ENCODE results near the gene AKAP13. TPM values are rescaled to one million over a fixed set of nuclear protein-coding genes. Genes with fewer than 3 reads are reported as not detected.

Gene AKAP13
- total RNA-seq, 4 donors from 2014 or later: 332 to 362 (median 351) TPM

DNA sequence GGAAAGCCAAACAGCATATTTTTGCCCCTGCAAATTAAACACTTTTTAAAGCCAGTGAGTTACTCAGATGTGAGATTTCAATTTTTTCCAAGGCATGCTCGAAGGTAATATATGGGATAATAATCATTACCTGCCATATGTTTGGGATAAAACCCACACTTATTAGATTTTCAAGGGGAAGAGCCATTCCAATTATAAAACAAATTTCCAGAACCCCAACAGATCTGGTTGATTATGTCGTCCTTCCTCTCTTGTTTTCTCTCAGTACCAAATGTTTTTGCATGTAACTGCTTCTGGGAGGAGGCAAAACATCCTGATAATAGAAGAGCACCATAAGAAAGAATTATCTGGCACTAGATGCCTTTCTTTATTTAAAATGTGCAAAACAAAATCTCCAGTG, 115.1 kb downstream of the AKAP13 start:
- no peak for DNase-seq (ENCODE audit: low spot score in 2 of 2)
- Histone ChIP-seq H3K36me3 (no peaks in the 10 kb centered on the region), H3K27me3 (no peaks in the 10 kb centered on the region), H3K4me3 (no peak overlapping the region), H3K4me1 (peaks cover 0 to 57% (median 21%) of the 10 kb centered on the region in 4 donors), H3K27ac (no peak overlapping the region), H3K9me3 (no peaks in the 10 kb centered on the region)
- WGBS, 2 donors: 85 to 89% methylated on average over 2 of the region's 2 CpGs
- no peak for TF ChIP-seq EP300 (IDR thresholded peaks at IDR 0.05)
- no peak for TF ChIP-seq POLR2A (IDR thresholded peaks at IDR 0.05)
- no peak for TF ChIP-seq CTCF (IDR thresholded peaks at IDR 0.05)

DNA sequence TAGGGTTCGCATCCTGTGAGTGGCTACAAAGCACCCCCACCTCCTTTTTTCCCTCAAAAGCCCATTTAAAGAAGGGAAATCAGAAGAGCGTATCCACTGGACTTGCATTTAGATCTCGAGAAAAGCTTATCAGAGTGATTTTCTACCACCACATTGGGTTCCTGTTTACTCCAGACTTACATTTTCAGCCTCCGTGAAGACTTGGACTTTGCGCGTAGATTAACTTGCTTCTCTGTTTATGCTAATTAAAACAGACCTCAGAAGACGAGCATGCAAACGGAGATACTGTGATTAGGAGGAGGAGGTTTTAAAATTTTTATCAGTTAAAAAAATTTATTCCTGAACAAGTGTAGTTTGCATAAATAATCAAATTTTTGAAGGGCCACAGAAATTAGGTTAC, 115.7 kb downstream of the AKAP13 start:
- H3K27ac ChIP-seq: no peak overlapping the region
- no peak for DNase-seq (ENCODE audit: low spot score in 2 of 2)
- no peaks in the 10 kb centered on the region for H3K9me3 ChIP-seq
- peaks cover 0 to 56% (median 21%) of the 10 kb centered on the region in 4 donors for H3K4me1 ChIP-seq
- no peaks in the 10 kb centered on the region for H3K27me3 ChIP-seq
- H3K36me3 ChIP-seq: no peaks in the 10 kb centered on the region
- no peak overlapping the region for H3K4me3 ChIP-seq
- TF ChIP-seq POLR2A (IDR thresholded peaks at IDR 0.05) (no peak), CTCF (IDR thresholded peaks at IDR 0.05) (no peak), EP300 (IDR thresholded peaks at IDR 0.05) (no peak)
- WGBS, 2 donors: 71 to 83% methylated on average over 8 of the region's 8 CpGs

DNA sequence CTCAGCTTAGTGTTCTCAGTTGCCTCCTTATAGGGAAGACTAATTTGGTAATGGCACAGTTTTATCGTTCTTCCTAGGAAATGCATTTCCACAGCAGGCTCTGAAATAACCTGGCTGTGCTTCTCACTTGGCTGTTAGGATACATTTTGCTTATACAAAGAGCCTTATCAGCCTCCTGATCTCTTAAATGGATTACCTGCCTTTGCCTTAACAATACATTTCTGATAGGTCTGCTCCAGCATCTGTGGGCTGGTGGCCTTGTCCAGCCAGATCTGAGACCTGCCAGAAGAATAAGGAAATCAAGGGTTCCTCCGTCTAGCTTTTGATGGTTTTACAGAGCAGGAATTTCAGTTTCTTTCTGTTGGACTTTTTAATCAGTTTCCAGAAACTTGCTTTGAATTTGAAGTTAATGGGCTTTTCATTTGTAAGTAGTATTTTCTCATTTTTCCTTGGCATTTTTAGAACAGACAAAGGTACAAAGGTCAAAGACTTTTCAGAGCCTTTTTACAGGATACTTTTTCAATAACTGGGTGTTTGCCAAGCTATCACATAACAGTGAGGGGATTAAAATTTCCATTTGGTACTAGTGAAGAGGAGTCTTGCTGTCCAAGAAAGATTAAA, 116.3 kb downstream of the AKAP13 start:
- Histone ChIP-seq H3K4me1 (peaks cover 0 to 62% (median 21%) of the 10 kb centered on the region in 4 donors), H3K27me3 (no peaks in the 10 kb centered on the region), H3K27ac (no peak overlapping the region), H3K36me3 (no peaks in the 10 kb centered on the region), H3K4me3 (no peak overlapping the region), H3K9me3 (no peaks in the 10 kb centered on the region)
- TF ChIP-seq EP300 (IDR thresholded peaks at IDR 0.05) (no peak), POLR2A (IDR thresholded peaks at IDR 0.05) (no peak), CTCF (IDR thresholded peaks at IDR 0.05) (no peak)
- no peak for DNase-seq (ENCODE audit: low spot score in 2 of 2)
- 55 to 57% methylated on average over 2 of the region's 2 CpGs for WGBS, 2 donors

GRCh38 chr15:85497172-85497569, 116.8 kb downstream of the AKAP13 start:
- Histone ChIP-seq H3K4me1 (peaks cover 0 to 63% (median 21%) of the 10 kb centered on the region in 4 donors), H3K27ac (no peak overlapping the region), H3K9me3 (no peaks in the 10 kb centered on the region), H3K4me3 (no peak overlapping the region), H3K27me3 (no peaks in the 10 kb centered on the region), H3K36me3 (no peaks in the 10 kb centered on the region)
- WGBS, 2 donors: 82% methylated on average over 2 of the region's 2 CpGs
- DNase-seq (ENCODE audit: low spot score in 2 of 2): no peak
- no peak for TF ChIP-seq EP300 (IDR thresholded peaks at IDR 0.05)
- TF ChIP-seq CTCF (IDR thresholded peaks at IDR 0.05): no peak
- no peak for TF ChIP-seq POLR2A (IDR thresholded peaks at IDR 0.05)

DNA sequence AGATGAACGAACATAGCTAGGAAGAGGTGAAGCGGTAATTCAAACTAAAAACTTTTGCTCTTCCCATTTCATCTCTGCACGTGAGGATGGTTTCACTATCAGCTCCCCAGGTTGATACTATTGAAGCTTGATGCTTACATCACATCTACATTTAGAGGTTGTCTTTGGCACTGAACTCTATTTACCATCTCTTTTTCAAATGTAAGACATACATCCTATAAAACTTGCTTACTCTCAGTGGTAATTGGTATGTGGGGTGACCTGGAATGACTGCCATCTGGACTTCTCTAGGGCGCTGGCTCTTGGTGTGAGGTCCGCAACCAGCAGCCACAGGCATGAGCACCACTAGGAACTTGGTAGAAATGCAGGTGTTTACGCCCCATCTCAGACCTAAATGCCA, 118.1 kb downstream of the AKAP13 start:
- peaks cover 0 to 63% (median 20%) of the 10 kb centered on the region in 4 donors for H3K4me1 ChIP-seq
- no peaks in the 10 kb centered on the region for H3K36me3 ChIP-seq
- no peak for TF ChIP-seq CTCF (IDR thresholded peaks at IDR 0.05)
- TF ChIP-seq EP300 (IDR thresholded peaks at IDR 0.05): no peak
- no peak for TF ChIP-seq POLR2A (IDR thresholded peaks at IDR 0.05)
- no peaks in the 10 kb centered on the region for H3K27me3 ChIP-seq
- no peaks in the 10 kb centered on the region for H3K9me3 ChIP-seq
- H3K27ac ChIP-seq: no peak overlapping the region
- DNase-seq (ENCODE audit: low spot score in 2 of 2): no peak
- no peak overlapping the region for H3K4me3 ChIP-seq
- 83 to 88% methylated on average over 6 of the region's 6 CpGs for WGBS, 2 donors
